GM13976 (cell line): ENCODE results near the gene PRICKLE3.

Source experiments
- DNase-seq: peaks from one replicate; pipeline ENCODE4 v3.0.0; 2012; ENCODE audit warnings: low spot score
- CTCF ChIP-seq: IDR thresholded peaks from 2 replicates; pipeline ENCODE4 v1.5.1; 2012; ENCODE audit warnings: borderline replicate concordance, mild to moderate bottlenecking; ENCODE audit not compliant: insufficient read depth; ENCODE audit errors: extremely low read depth, missing control alignments, control extremely low read depth
- in situ Hi-C: fragments of 300-500 bp; cut with MboI; formaldehyde crosslinking; loops from one replicate; pipeline ENCODE4 v1.12.0; 2022; ENCODE audit warnings: low sequenced_read_pairs, mixed read lengths, inconsistent platforms; ENCODE audit not compliant: unreplicated experiment

The PRICKLE3 gene

DNA sequence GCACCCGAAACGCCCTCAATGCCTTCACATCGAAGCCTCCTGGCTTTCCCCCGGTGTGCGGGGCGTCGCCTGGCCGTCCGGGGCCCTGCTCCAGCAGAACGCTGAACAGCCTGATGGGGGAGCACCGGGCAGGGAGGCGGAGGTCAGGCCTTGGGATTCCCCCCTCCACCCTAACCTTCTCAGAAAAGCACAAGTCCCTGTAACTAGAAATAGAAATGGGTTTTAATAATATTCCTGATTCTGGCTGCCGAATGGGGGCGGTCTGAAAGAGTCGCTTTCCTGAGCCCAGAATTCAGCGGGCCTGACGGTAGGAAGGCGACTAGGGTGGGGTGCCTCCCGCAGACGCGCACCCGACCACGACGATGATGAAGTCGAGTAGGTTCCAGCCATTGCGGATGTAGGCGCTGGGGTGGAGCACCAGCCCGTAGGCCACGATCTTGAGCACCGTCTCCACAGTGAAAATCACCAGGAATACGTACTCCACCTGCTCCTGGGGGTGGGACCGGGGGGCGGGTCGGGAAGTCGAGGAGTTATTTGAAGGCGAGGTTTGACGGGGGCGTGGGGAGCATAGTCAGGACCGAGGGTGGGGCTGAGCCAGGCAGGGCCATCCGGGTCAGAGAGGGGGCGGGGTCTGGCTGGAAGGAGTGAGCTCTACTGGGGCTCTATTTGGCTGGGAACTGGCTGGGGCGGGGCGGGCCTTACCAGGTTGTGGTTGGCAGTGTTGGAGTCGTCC is 44.5 kb upstream of the PRICKLE3 start:
- in situ Hi-C loops = no loop called here
- peak; percentile 2 for TF ChIP-seq CTCF
- peak; percentile 84 for DNase-seq

- DNase-seq = no peak
- no peak for TF ChIP-seq CTCF
- in situ Hi-C loops = no loop called here
Measured at GRCh38 chrX:49228185-49228584, 42.0 kb upstream of the PRICKLE3 start.

- DNase-seq = no peak
- in situ Hi-C loops = no loop called here
- no peak for TF ChIP-seq CTCF
Measured at GRCh38 chrX:49227726-49228125, 41.6 kb upstream of the PRICKLE3 start.

- in situ Hi-C loops = no loop called here
- TF ChIP-seq CTCF = no peak
- no peak for DNase-seq
Measured at GRCh38 chrX:49226946-49227345, 40.8 kb upstream of the PRICKLE3 start.

- no peak for TF ChIP-seq CTCF
- DNase-seq = no peak
- in situ Hi-C loops = no loop called here
Measured at GRCh38 chrX:49225858-49226257, 39.7 kb upstream of the PRICKLE3 start.

GRCh38 chrX:49221868-49222267 is 35.7 kb upstream of the PRICKLE3 start:
- in situ Hi-C loops = no loop called here
- DNase-seq = no peak
- TF ChIP-seq CTCF = no peak
